GM12891 (cell line): ENCODE data around the gene SLC18B1.

ENCODE experiments used
- DNase-seq: peaks from one replicate; pipeline ENCODE4 v3.0.0; 2011; ENCODE audit warnings: low spot score; ENCODE audit not compliant: insufficient read length
- FAIRE-seq: peaks from 2 replicates; lab custom pipeline; 2011; peaks lifted over from hg19 to GRCh38; lab: Jason Lieb, UNC
- PAX5 ChIP-seq: IDR thresholded peaks from 2 replicates; pipeline ENCODE4 v1.6.1; 2011; ENCODE audit warnings: low read length, moderate library complexity, mild to moderate bottlenecking; ENCODE audit not compliant: insufficient read depth, severe bottlenecking
- POLR2A ChIP-seq: IDR thresholded peaks from 2 replicates; pipeline ENCODE4 v1.6.1; 2011; ENCODE audit warnings: low read depth, low read length, control low read depth
- POLR2AphosphoS5 ChIP-seq: IDR thresholded peaks from 2 replicates; pipeline ENCODE4 v1.6.1; 2011; ENCODE audit warnings: low read depth, low read length, control low read depth
- POU2F2 ChIP-seq: IDR thresholded peaks from 2 replicates; pipeline ENCODE4 v1.6.1; 2011; ENCODE audit warnings: low read depth, mild to moderate bottlenecking, control low read depth, low read length, moderate library complexity
- SPI1 ChIP-seq: IDR thresholded peaks from 2 replicates; pipeline ENCODE4 v1.6.1; 2011; ENCODE audit warnings: low read depth, low read length, control low read depth
- TAF1 ChIP-seq: IDR thresholded peaks from 2 replicates; pipeline ENCODE4 v1.6.1; 2011; ENCODE audit warnings: low read depth, low read length, control low read depth

The SLC18B1 gene

GRCh38 chr6:132817554-132818403 is 19.3 kb upstream of the SLC18B1 start:
- DNase-seq (no peak), FAIRE-seq (no peak)
- TF ChIP-seq POLR2AphosphoS5 (no peak; the same call in 1 of the 2 replicates), POLR2A (peak; percentile 71; the same call in 1 of the 2 replicates)

- FAIRE-seq, result no peak
- no peak for TF ChIP-seq TAF1
- TF ChIP-seq SPI1, result no peak
- no peak for TF ChIP-seq POLR2A
- TF ChIP-seq PAX5, result no peak
- no peak for TF ChIP-seq POU2F2
- TF ChIP-seq POLR2AphosphoS5, result no peak
- no peak for DNase-seq
These were observed 18.2 kb upstream of the SLC18B1 start for GRCh38 chr6:132816660-132817059.

GRCh38 chr6:132814716-132815570 is 16.5 kb upstream of the SLC18B1 start:
- no peak for TF ChIP-seq POU2F2
- TF ChIP-seq SPI1, result no peak
- no peak for TF ChIP-seq PAX5
- TF ChIP-seq TAF1, result no peak
- no peak for TF ChIP-seq POLR2AphosphoS5
- no peak for TF ChIP-seq POLR2A
- FAIRE-seq (peak; percentile 51), DNase-seq (no peak)

GRCh38 chr6:132813173-132813856 is 14.9 kb upstream of the SLC18B1 start:
- TF ChIP-seq TAF1, result peak; percentile 29; the same call in 1 of the 2 replicates
- no peak for TF ChIP-seq POLR2AphosphoS5
- no peak for TF ChIP-seq POU2F2
- TF ChIP-seq SPI1, result peak; percentile 83
- peak; percentile 60 for TF ChIP-seq PAX5
- FAIRE-seq (peak; percentile 16), DNase-seq (no peak)

- no peak for DNase-seq
- no peak for FAIRE-seq
- TF ChIP-seq POLR2A, result no peak
- no peak for TF ChIP-seq POLR2AphosphoS5
- no peak for TF ChIP-seq PAX5
- no peak for TF ChIP-seq SPI1
- no peak for TF ChIP-seq TAF1
- TF ChIP-seq POU2F2, result no peak
These were observed 14.3 kb upstream of the SLC18B1 start for GRCh38 chr6:132812756-132813172.

- TF ChIP-seq PAX5, result no peak
- no peak for TF ChIP-seq SPI1
- no peak for TF ChIP-seq TAF1
- no peak for TF ChIP-seq POLR2A
- no peak for TF ChIP-seq POU2F2
- TF ChIP-seq POLR2AphosphoS5, result no peak
- FAIRE-seq (no peak), DNase-seq (no peak)
These were observed 13.9 kb upstream of the SLC18B1 start for GRCh38 chr6:132812255-132812732.

- no peak for FAIRE-seq
These were observed 12.8 kb upstream of the SLC18B1 start for GRCh38 chr6:132811276-132811675.

GRCh38 chr6:132805548-132805947 is 7.1 kb upstream of the SLC18B1 start:
- FAIRE-seq, result no peak
- no peak for TF ChIP-seq POU2F2
- no peak for TF ChIP-seq SPI1
- no peak for TF ChIP-seq PAX5
- TF ChIP-seq POLR2AphosphoS5, result no peak
- TF ChIP-seq POLR2A, result no peak
- TF ChIP-seq TAF1, result no peak
- DNase-seq, result no peak

More at GRCh38 chr6:132811276-132811675, 12.8 kb upstream of the SLC18B1 start:
- no peak for DNase-seq
- TF ChIP-seq POLR2AphosphoS5 (no peak), POU2F2 (no peak), TAF1 (no peak), PAX5 (no peak)

GRCh38 chr6:132804251-132804650 is 5.8 kb upstream of the SLC18B1 start:
- DNase-seq (no peak), FAIRE-seq (no peak)
- no peak for TF ChIP-seq TAF1
- no peak for TF ChIP-seq POU2F2
- no peak for TF ChIP-seq SPI1
- no peak for TF ChIP-seq POLR2A
- no peak for TF ChIP-seq PAX5
